SK-N-MC (cell line): ENCODE measurements around the gene SLC9A3.

Source experiments
- EZH2 ChIP-seq: fragments of 200-600 bp; sonication (generic); IDR thresholded peaks from one replicate; pipeline ENCODE4 v1.6.1; 2017; ENCODE audit warnings: antibody characterized with exemption
- POLR2AphosphoS5 ChIP-seq: IDR thresholded peaks from 2 replicates; pipeline ENCODE4 v1.6.1; 2012; ENCODE audit warnings: mild to moderate bottlenecking, low read depth, low read length, borderline replicate concordance

DNA sequence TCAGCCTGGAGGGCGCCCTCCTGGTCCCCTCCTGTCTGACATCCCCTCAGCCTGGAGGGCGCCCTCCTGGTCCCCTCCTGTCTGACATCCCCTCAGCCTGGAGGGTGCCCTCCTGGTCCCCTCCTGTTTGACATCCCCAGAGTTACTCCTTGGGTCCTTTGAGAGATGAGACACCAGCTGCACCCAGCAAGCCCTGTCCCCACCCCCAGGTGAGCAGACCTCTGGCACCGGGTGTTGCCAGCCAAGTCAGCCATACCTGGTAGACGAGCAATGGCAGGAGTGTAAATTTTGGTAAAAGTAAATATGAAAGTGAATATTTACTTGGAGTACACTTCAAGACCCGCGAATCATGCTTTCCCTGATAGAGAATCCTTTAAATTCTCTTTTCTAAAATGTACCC, 55.8 kb downstream of the SLC9A3 start:
- TF ChIP-seq EZH2 (no peak), POLR2AphosphoS5 (no peak)
